Ovary (tissue), 3 donors: Measurements from ENCODE around the gene LGI4.

Experiments used
- CTCF ChIP-seq, 3 donors: fragments of 450-650 bp in 2 of 3; fragments of 200-600 bp in 1 of 3; IDR thresholded peaks; one replicate each; pipeline versions ENCODE4 v1.5.1 to v1.8.0; 2016 to 2022; ENCODE audit warnings: antibody characterized with exemption in 3 of 3, mild to moderate bottlenecking in 1 of 3
- EP300 ChIP-seq: sonication (generic); formaldehyde crosslinking; IDR thresholded peaks from one replicate; pipeline ENCODE4 v1.6.1; 2017; ENCODE audit warnings: antibody characterized with exemption
- POLR2A ChIP-seq: fragments of 450-650 bp; IDR thresholded peaks from one replicate; pipeline ENCODE4 v1.6.1; 2017; ENCODE audit warnings: antibody characterized with exemption, mild to moderate bottlenecking, moderate library complexity
- donor health status: DM: no; HTN: no; CAD: no.

DNA sequence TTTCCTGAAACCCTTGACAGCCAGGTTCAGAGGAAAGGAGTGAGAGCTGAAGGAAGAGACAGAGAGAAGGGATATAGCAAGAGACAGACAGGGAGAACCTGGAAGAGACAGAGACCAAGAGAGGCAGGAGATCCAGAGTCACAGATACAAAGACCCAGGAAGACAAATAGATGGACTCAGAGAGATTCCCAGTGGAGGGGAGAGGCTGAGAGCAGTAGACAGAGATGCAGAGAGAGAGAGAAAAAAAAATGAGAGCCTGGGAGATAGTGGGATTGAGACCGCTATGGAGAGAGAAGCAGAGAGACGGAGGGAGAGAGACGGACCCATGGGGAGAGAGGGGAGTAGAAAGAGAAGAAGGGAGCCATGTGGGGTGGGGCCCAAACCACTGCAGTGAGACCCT lies 9.0 kb upstream of the LGI4 start:
- TF ChIP-seq CTCF (IDR thresholded peaks at IDR 0.05) (no peak), POLR2A (no peak), EP300 (no peak)
